Activated CD4-positive, alpha-beta T cell treated with anti-CD3 and anti-CD28 coated beads, Interleukin-2, amount 10 ng/mL, durations not matched to agents 24 days and 14 days (primary cell): ENCODE results near the gene GSTO2. TPM values are rescaled to one million over a fixed set of nuclear protein-coding genes. Genes with fewer than 3 reads are reported as not detected.
"Not testable (repeated sequence)": the region's sequence is repeated elsewhere in the genome, so short reads cannot be mapped to it uniquely, and the experiment has no call there.

ENCODE experiments used
- DNase-seq: peaks from one replicate; pipeline ENCODE4 v3.0.0; 2022
- H3K27ac Mint-ChIP-seq: one replicate; pipeline ENCODE4 v1.8.0; 2022; ENCODE audit warnings: mild to moderate bottlenecking, mixed read lengths
- H3K27me3 Mint-ChIP-seq: one replicate; pipeline ENCODE4 v1.8.0; 2022; ENCODE audit warnings: mixed read lengths
- H3K36me3 Mint-ChIP-seq: one replicate; pipeline ENCODE4 v1.8.0; 2022; ENCODE audit warnings: low read depth, mild to moderate bottlenecking, mixed read lengths
- H3K4me1 Mint-ChIP-seq: one replicate; pipeline ENCODE4 v1.8.0; 2021; ENCODE audit warnings: mixed read lengths
- H3K4me3 Mint-ChIP-seq: one replicate; pipeline ENCODE4 v1.8.0; 2022; ENCODE audit warnings: mild to moderate bottlenecking, moderate library complexity, mixed read lengths
- H3K9me3 Mint-ChIP-seq: one replicate; pipeline ENCODE4 v1.8.0; 2021; ENCODE audit warnings: mixed read lengths
- intact Hi-C: fragments of 100-400 bp; cut with micrococcal nuclease; formaldehyde crosslinking; loops from one replicate; pipeline ENCODE4 v1.15.1; 2023
- total RNA-seq: library from RNA; stranded (reverse); gene quantifications from 2 replicates; pipeline ENCODE4 v1.2.3, GENCODE V29; 2022

The GSTO2 gene
- total RNA-seq, 1 donor from 2014 or later = 0.77 TPM

GRCh38 chr10:104245066-104245632 lies 23.8 kb upstream of the GSTO2 start:
- Mint-ChIP-seq H3K4me1 (peaks cover 12% of the 10 kb centered on the region), H3K4me3 (no peak overlapping the region), H3K27me3 (peaks cover 26% of the 10 kb centered on the region), H3K9me3 (peaks cover 3% of the 10 kb centered on the region), H3K36me3 (no peaks in the 10 kb centered on the region), H3K27ac (no peak overlapping the region)
- DNase-seq = no peak
- intact Hi-C loops = no loop called here

- intact Hi-C loops = no loop called here
- no peak overlapping the region for H3K4me3 Mint-ChIP-seq
- peaks cover 12% of the 10 kb centered on the region for H3K4me1 Mint-ChIP-seq
- H3K9me3 Mint-ChIP-seq = peaks cover 1% of the 10 kb centered on the region
- peak overlapping the region; percentile 74 for H3K27ac Mint-ChIP-seq
- H3K27me3 Mint-ChIP-seq = peaks cover 22% of the 10 kb centered on the region
- peak; percentile 60 for DNase-seq
- H3K36me3 Mint-ChIP-seq = no peaks in the 10 kb centered on the region
Observed at GRCh38 chr10:104246976-104247375, 22.0 kb upstream of the GSTO2 start.

- Mint-ChIP-seq H3K4me3 (peak overlapping the region; percentile 27), H3K27ac (peak overlapping the region; percentile 74), H3K9me3 (no peaks in the 10 kb centered on the region), H3K27me3 (peaks cover 20% of the 10 kb centered on the region), H3K4me1 (peaks cover 12% of the 10 kb centered on the region), H3K36me3 (no peaks in the 10 kb centered on the region)
- peak; percentile 49 for DNase-seq
- intact Hi-C loops = no loop called here
Observed at GRCh38 chr10:104247513-104248146, 21.4 kb upstream of the GSTO2 start.

- peak; percentile 48 for DNase-seq
- H3K9me3 Mint-ChIP-seq, H3K36me3 Mint-ChIP-seq, H3K27ac Mint-ChIP-seq, H3K4me3 Mint-ChIP-seq, intact Hi-C loops: not testable (repeated sequence)
- Mint-ChIP-seq H3K4me1 (peaks cover 22% of the 10 kb centered on the region), H3K27me3 (peaks cover 19% of the 10 kb centered on the region)
Observed at GRCh38 chr10:104248931-104249330, 20.1 kb upstream of the GSTO2 start.

GRCh38 chr10:104250371-104250770 lies 18.6 kb upstream of the GSTO2 start:
- Mint-ChIP-seq H3K36me3 (no peaks in the 10 kb centered on the region), H3K4me3 (no peak overlapping the region), H3K9me3 (peaks cover 3% of the 10 kb centered on the region), H3K27ac (no peak overlapping the region), H3K27me3 (peaks cover 19% of the 10 kb centered on the region), H3K4me1 (peaks cover 28% of the 10 kb centered on the region)
- DNase-seq = no peak
- intact Hi-C loops = no loop called here

- Mint-ChIP-seq H3K4me1 (peaks cover 35% of the 10 kb centered on the region), H3K27me3 (peaks cover 19% of the 10 kb centered on the region), H3K4me3 (no peak overlapping the region), H3K9me3 (peaks cover 3% of the 10 kb centered on the region), H3K27ac (no peak overlapping the region), H3K36me3 (peaks cover 2% of the 10 kb centered on the region)
- intact Hi-C loops = no loop called here
- DNase-seq = no peak
Observed at GRCh38 chr10:104251443-104251842, 17.5 kb upstream of the GSTO2 start.

GRCh38 chr10:104252368-104252767 lies 16.6 kb upstream of the GSTO2 start:
- intact Hi-C loops = no loop called here
- no peak overlapping the region for H3K4me3 Mint-ChIP-seq
- H3K4me1 Mint-ChIP-seq = peaks cover 34% of the 10 kb centered on the region
- peak; percentile 53 for DNase-seq
- H3K9me3 Mint-ChIP-seq = peaks cover 3% of the 10 kb centered on the region
- peaks cover 7% of the 10 kb centered on the region for H3K36me3 Mint-ChIP-seq
- no peak overlapping the region for H3K27ac Mint-ChIP-seq
- H3K27me3 Mint-ChIP-seq = peaks cover 19% of the 10 kb centered on the region

GRCh38 chr10:104253106-104253505 lies 15.9 kb upstream of the GSTO2 start:
- H3K9me3 Mint-ChIP-seq = peaks cover 3% of the 10 kb centered on the region
- H3K4me3 Mint-ChIP-seq = peak overlapping the region; percentile 96
- peaks cover 35% of the 10 kb centered on the region for H3K4me1 Mint-ChIP-seq
- peaks cover 10% of the 10 kb centered on the region for H3K36me3 Mint-ChIP-seq
- intact Hi-C loops = no loop called here
- peak; percentile 55 for DNase-seq
- H3K27me3 Mint-ChIP-seq = peaks cover 19% of the 10 kb centered on the region
- peak overlapping the region; percentile 79 for H3K27ac Mint-ChIP-seq

- Mint-ChIP-seq H3K9me3 (peaks cover 3% of the 10 kb centered on the region), H3K36me3 (peaks cover 16% of the 10 kb centered on the region), H3K4me3 (peak overlapping the region; percentile 96), H3K27ac (peak overlapping the region; percentile 95), H3K27me3 (peaks cover 17% of the 10 kb centered on the region), H3K4me1 (peaks cover 38% of the 10 kb centered on the region)
- intact Hi-C loops = no loop called here
- no peak for DNase-seq
Observed at GRCh38 chr10:104253606-104254410, 15.2 kb upstream of the GSTO2 start.

- Mint-ChIP-seq H3K36me3 (peaks cover 24% of the 10 kb centered on the region), H3K4me3 (peak within 1 kb of the TSS; percentile 96), H3K9me3 (peaks cover 3% of the 10 kb centered on the region), H3K27me3 (peaks cover 14% of the 10 kb centered on the region), H3K4me1 (peaks cover 46% of the 10 kb centered on the region), H3K27ac (peak within 1 kb of the TSS; percentile 95)
- intact Hi-C loops = loop anchor here (1.0 to 5.0 kb wide), 3 partner anchors 14 to 287 kb away; partner anchors contain the start of genes CFAP43 and SLK
- peak; percentile 87 for DNase-seq
Observed at GRCh38 chr10:104254493-104255310, 14.3 kb upstream of the GSTO2 start, which contains the start of gene GSTO1. Gene GSTO1 (plus strand): TSS chr10:104254892. CDS start chr10:104254929, 37 bp downstream.

GRCh38 chr10:104255311-104255981 lies 13.5 kb upstream of the GSTO2 start:
- intact Hi-C loops = loop anchor here (1.0 to 5.0 kb wide), 3 partner anchors 13 to 288 kb away; partner anchors contain the start of genes CFAP43 and SLK
- Mint-ChIP-seq H3K36me3 (peaks cover 30% of the 10 kb centered on the region), H3K4me1 (peaks cover 54% of the 10 kb centered on the region), H3K27me3 (peaks cover 8% of the 10 kb centered on the region), H3K9me3 (peaks cover 3% of the 10 kb centered on the region), H3K4me3 (peak overlapping the region; percentile 96), H3K27ac (peak overlapping the region; percentile 91)
- DNase-seq = peak; percentile 70

- H3K36me3 Mint-ChIP-seq = peaks cover 39% of the 10 kb centered on the region
- H3K4me1 Mint-ChIP-seq = peaks cover 64% of the 10 kb centered on the region
- H3K27ac Mint-ChIP-seq = peak overlapping the region; percentile 62
- DNase-seq = peak; percentile 60
- H3K9me3 Mint-ChIP-seq = peaks cover 3% of the 10 kb centered on the region
- intact Hi-C loops = loop anchor here (5.0 kb wide), 1 partner anchor 289 kb away; the partner anchor contains the start of gene SLK
- peak overlapping the region; percentile 96 for H3K4me3 Mint-ChIP-seq
- H3K27me3 Mint-ChIP-seq = peaks cover 2% of the 10 kb centered on the region
Observed at GRCh38 chr10:104256335-104256961, 12.5 kb upstream of the GSTO2 start.
